ENCODE measurements around the gene MLLT3.

MLLT3 gene

GRCh38 chr9:20426019-20426418, 196.3 kb downstream of the MLLT3 start:
- Histone ChIP-seq H3K9ac (ENCODE audit: low read length) (no peak overlapping the region), H3K79me2 (ENCODE audit: insufficient read depth, low read length) (no peaks in the 10 kb centered on the region), H3F3A (ENCODE audit: insufficient read depth) (no peaks in the 10 kb centered on the region), H3K27me3 (ENCODE audit: low read length) (no peaks in the 10 kb centered on the region), H3K4me2 (ENCODE audit: low read depth, low read length, poor library complexity, severe bottlenecking) (no peak overlapping the region), H2AFZ (ENCODE audit: low read depth, low read length, severe bottlenecking) (no peak overlapping the region), H3K9me3 (ENCODE audit: insufficient read depth, low read length) (no peaks in the 10 kb centered on the region), H3K27ac (ENCODE audit: low read depth, low read length) (no peak overlapping the region), H3K9me2 (replicated peaks; ENCODE audit: insufficient read depth, low read length) (no peaks in the 10 kb centered on the region), H4K20me1 (ENCODE audit: low read depth, low read length) (peaks cover 20% of the 10 kb centered on the region), H3K4me3 (ENCODE audit: insufficient read depth, low read length, poor library complexity, severe bottlenecking) (no peak overlapping the region), H3K36me3 (ENCODE audit: low read length) (no peaks in the 10 kb centered on the region)
- TF ChIP-seq EZH2phosphoT487 (conservative IDR thresholded peaks at IDR 0.05; ENCODE audit: low read length) = no peak
- TF ChIP-seq, protein P1, sequence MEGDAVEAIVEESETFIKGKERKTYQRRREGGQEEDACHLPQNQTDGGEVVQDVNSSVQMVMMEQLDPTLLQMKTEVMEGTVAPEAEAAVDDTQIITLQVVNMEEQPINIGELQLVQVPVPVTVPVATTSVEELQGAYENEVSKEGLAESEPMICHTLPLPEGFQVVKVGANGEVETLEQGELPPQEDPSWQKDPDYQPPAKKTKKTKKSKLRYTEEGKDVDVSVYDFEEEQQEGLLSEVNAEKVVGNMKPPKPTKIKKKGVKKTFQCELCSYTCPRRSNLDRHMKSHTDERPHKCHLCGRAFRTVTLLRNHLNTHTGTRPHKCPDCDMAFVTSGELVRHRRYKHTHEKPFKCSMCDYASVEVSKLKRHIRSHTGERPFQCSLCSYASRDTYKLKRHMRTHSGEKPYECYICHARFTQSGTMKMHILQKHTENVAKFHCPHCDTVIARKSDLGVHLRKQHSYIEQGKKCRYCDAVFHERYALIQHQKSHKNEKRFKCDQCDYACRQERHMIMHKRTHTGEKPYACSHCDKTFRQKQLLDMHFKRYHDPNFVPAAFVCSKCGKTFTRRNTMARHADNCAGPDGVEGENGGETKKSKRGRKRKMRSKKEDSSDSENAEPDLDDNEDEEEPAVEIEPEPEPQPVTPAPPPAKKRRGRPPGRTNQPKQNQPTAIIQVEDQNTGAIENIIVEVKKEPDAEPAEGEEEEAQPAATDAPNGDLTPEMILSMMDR (IDR thresholded peaks at IDR 0.05; ENCODE audit: insufficient read depth, low read length, poor library complexity, severe bottlenecking) = no peak

GRCh38 chr9:20419533-20419932, 202.8 kb downstream of the MLLT3 start:
- Histone ChIP-seq H3K4me2 (ENCODE audit: low read depth, low read length, poor library complexity, severe bottlenecking) (no peak overlapping the region), H3K4me3 (ENCODE audit: insufficient read depth, low read length, poor library complexity, severe bottlenecking) (no peak overlapping the region), H3K9me2 (replicated peaks; ENCODE audit: insufficient read depth, low read length) (no peaks in the 10 kb centered on the region), H3K9me3 (ENCODE audit: insufficient read depth, low read length) (no peaks in the 10 kb centered on the region), H3K27me3 (ENCODE audit: low read length) (no peaks in the 10 kb centered on the region), H4K20me1 (ENCODE audit: low read depth, low read length) (peaks cover 5% of the 10 kb centered on the region), H3K79me2 (ENCODE audit: insufficient read depth, low read length) (no peaks in the 10 kb centered on the region), H2AFZ (ENCODE audit: low read depth, low read length, severe bottlenecking) (no peak overlapping the region), H3K36me3 (ENCODE audit: low read length) (no peaks in the 10 kb centered on the region), H3K27ac (ENCODE audit: low read depth, low read length) (no peak overlapping the region), H3F3A (ENCODE audit: insufficient read depth) (no peaks in the 10 kb centered on the region), H3K9ac (ENCODE audit: low read length) (no peak overlapping the region)
- TF ChIP-seq, protein P1 (IDR thresholded peaks at IDR 0.05; ENCODE audit: insufficient read depth, low read length, poor library complexity, severe bottlenecking) = no peak
- no peak for TF ChIP-seq EZH2phosphoT487 (conservative IDR thresholded peaks at IDR 0.05; ENCODE audit: low read length)

DNA sequence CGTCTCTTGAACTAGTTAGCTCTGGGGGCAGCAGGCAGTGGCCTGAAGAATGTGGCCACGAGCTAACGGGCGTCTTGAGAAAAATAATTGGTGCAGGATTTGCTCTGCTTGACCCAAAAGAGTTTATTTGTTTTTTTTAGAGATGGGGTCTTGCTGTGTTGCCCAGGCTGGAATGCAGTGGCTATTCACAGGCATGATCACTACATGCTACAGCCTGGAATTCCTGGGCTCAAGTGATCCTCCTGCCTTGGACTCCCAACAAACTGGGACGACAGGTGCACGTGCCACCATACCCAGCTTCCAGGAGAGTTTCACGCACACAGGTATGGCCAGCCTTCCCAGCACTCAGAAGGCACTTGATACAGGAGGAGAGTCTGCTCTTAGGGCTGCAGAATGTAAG, 203.8 kb downstream of the MLLT3 start:
- H3K36me3 ChIP-seq (ENCODE audit: low read length) = no peaks in the 10 kb centered on the region
- no peaks in the 10 kb centered on the region for H3K9me2 ChIP-seq (replicated peaks; ENCODE audit: insufficient read depth, low read length)
- H3K4me3 ChIP-seq (ENCODE audit: insufficient read depth, low read length, poor library complexity, severe bottlenecking) = no peak overlapping the region
- no peak overlapping the region for H3K4me2 ChIP-seq (ENCODE audit: low read depth, low read length, poor library complexity, severe bottlenecking)
- no peak for TF ChIP-seq EZH2phosphoT487 (conservative IDR thresholded peaks at IDR 0.05; ENCODE audit: low read length)
- TF ChIP-seq, protein P1 (IDR thresholded peaks at IDR 0.05; ENCODE audit: insufficient read depth, low read length, poor library complexity, severe bottlenecking) = no peak
- H4K20me1 ChIP-seq (ENCODE audit: low read depth, low read length) = peaks cover 5% of the 10 kb centered on the region; the same call in 1 of the 2 replicates
- H3K27me3 ChIP-seq (ENCODE audit: low read length) = no peaks in the 10 kb centered on the region
- no peaks in the 10 kb centered on the region for H3F3A ChIP-seq (ENCODE audit: insufficient read depth)
- H3K9me3 ChIP-seq (ENCODE audit: insufficient read depth, low read length) = no peaks in the 10 kb centered on the region
- H2AFZ ChIP-seq (ENCODE audit: low read depth, low read length, severe bottlenecking) = no peak overlapping the region
- no peak overlapping the region for H3K9ac ChIP-seq (ENCODE audit: low read length)
- H3K79me2 ChIP-seq (ENCODE audit: insufficient read depth, low read length) = no peaks in the 10 kb centered on the region
- no peak overlapping the region for H3K27ac ChIP-seq (ENCODE audit: low read depth, low read length)

All from SU-DHL-6 (cell line).